ENCODE data around the gene SUCLA2. TPM values are rescaled to one million over a fixed set of nuclear protein-coding genes. Genes with fewer than 3 reads are reported as not detected.

SUCLA2 gene
- 10 to 100 TPM; 56.8 to 68.6 (median 60.9) TPM for total RNA-seq

GRCh38 chr13:48001114-48001881, at the start of gene SUCLA2:
Gene SUCLA2 (minus strand): TSS chr13:48001273. CDS start chr13:48001269, 4 bp downstream.
- ATAC-seq, result peak; percentile 98
- Histone ChIP-seq H3K9me3 (no peaks in the 10 kb centered on the region), H3K4me3 (peak within 1 kb of the TSS; percentile 79 to 99), H3K4me1 (peaks cover 9 to 47% (median 11%) of the 10 kb centered on the region in 3 donors), H3K27me3 (no peaks in the 10 kb centered on the region), H3K36me3 (peaks cover 0 to 1% of the 10 kb centered on the region in 2 donors), H3K27ac (peak within 1 kb of the TSS; percentile 76 to 92 (median 88))
- TF ChIP-seq CTCF (IDR thresholded peaks at IDR 0.05), result no peak
- TF ChIP-seq POLR2AphosphoS5 (IDR thresholded peaks at IDR 0.05), result peak; percentile 69
- TF ChIP-seq POLR2A (IDR thresholded peaks at IDR 0.05), result peak; percentile 44 to 52
- WGBS, 2 donors (ENCODE audit: low coverage in 1 of 2), result 7 to 17% methylated on average over 3 to 21 of the region's 52 CpGs

GRCh38 chr13:48050550-48050949, 49.5 kb upstream of the SUCLA2 start:
- WGBS, 2 donors (ENCODE audit: low coverage in 1 of 2), result 69 to 86% methylated on average over 3 of the region's 3 CpGs
- no peaks in the 10 kb centered on the region for H3K4me1 ChIP-seq
- H3K4me3 ChIP-seq, result no peak overlapping the region
- TF ChIP-seq CTCF (IDR thresholded peaks at IDR 0.05) (no peak), POLR2AphosphoS5 (IDR thresholded peaks at IDR 0.05) (no peak)
- no peaks in the 10 kb centered on the region for H3K27me3 ChIP-seq
- H3K27ac ChIP-seq, result no peak overlapping the region
- ATAC-seq, result no peak
- peaks cover 4 to 82% of the 10 kb centered on the region in 2 donors for H3K36me3 ChIP-seq
- no peaks in the 10 kb centered on the region for H3K9me3 ChIP-seq

GRCh38 chr13:48043789-48044503, 42.9 kb upstream of the SUCLA2 start:
- Histone ChIP-seq H3K4me3 (no peak overlapping the region), H3K36me3 (peaks cover 4 to 38% of the 10 kb centered on the region in 2 donors), H3K27me3 (no peaks in the 10 kb centered on the region), H3K9me3 (no peaks in the 10 kb centered on the region), H3K4me1 (peaks cover 0 to under 1% (median 0%) of the 10 kb centered on the region in 3 donors), H3K27ac (no peak overlapping the region)
- no peak for ATAC-seq
- TF ChIP-seq CTCF (IDR thresholded peaks at IDR 0.05) (no peak), POLR2A (IDR thresholded peaks at IDR 0.05) (no peak), POLR2AphosphoS5 (IDR thresholded peaks at IDR 0.05) (no peak)

GRCh38 chr13:48042894-48043293, 41.8 kb upstream of the SUCLA2 start:
- 83 to 93% methylated on average over 2 of the region's 2 CpGs for WGBS, 2 donors (ENCODE audit: low coverage in 1 of 2)
- peaks cover 4 to 28% of the 10 kb centered on the region in 2 donors for H3K36me3 ChIP-seq
- no peak overlapping the region for H3K4me3 ChIP-seq
- no peak for ATAC-seq
- TF ChIP-seq POLR2A (IDR thresholded peaks at IDR 0.05), result no peak
- TF ChIP-seq POLR2AphosphoS5 (IDR thresholded peaks at IDR 0.05), result no peak
- no peak for TF ChIP-seq EP300 (IDR thresholded peaks at IDR 0.05)
- no peak for TF ChIP-seq CTCF (IDR thresholded peaks at IDR 0.05)
- H3K27me3 ChIP-seq, result no peaks in the 10 kb centered on the region
- no peak overlapping the region for H3K27ac ChIP-seq
- peaks cover 0 to 10% (median 0%) of the 10 kb centered on the region in 3 donors for H3K4me1 ChIP-seq
- H3K9me3 ChIP-seq, result no peaks in the 10 kb centered on the region
